HG03064 (cell line): ENCODE results near the gene RPS6KA6.
"Not testable (repeated sequence)": the region's sequence is repeated elsewhere in the genome, so short reads cannot be mapped to it uniquely, and the experiment has no call there.

Source experiments
- ATAC-seq: cut with Tn5 transposase; IDR thresholded peaks from one replicate; pipeline ENCODE4 v1.9.1; 2021; ENCODE audit warnings: low read depth; ENCODE audit not compliant: unreplicated experiment

The RPS6KA6 gene

DNA sequence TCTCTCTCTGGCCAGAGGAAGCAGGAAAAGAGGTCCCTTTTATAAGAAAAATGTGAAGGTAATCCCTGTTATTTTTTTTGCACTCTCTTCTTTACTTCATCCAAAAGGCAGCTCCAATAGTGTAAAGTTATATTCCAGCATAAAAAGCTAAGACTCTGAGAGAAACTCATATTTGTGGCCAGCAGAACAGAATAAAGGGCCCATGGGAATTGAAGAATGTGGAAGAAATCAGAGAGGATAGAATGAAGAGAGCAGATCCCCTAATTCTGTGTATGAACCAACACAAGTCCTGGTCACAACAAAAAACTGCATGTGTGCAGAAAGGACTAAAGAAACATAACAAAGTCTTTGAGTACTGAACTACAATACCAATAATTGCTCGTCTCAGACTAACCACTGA, 22.3 kb downstream of the RPS6KA6 start:
- no peak for ATAC-seq

DNA sequence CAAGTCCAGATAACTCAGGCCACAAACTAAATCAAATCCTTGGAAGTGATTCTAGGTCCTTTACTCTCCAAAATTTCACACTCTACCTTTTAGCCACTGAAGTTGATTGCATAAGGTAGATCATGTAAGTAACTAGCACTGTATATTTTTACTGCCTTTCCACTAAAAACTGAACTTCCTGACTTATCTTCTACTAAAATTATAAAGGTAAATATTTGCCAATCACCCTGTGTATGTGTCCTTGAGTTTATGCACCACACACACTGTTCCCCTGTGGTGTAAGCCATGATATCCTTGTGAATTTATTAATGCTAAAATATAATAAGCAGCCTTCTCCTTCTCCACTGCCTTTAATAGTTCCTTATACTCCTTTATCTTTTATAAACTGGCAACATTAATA, 25.6 kb downstream of the RPS6KA6 start:
- ATAC-seq = no peak

DNA sequence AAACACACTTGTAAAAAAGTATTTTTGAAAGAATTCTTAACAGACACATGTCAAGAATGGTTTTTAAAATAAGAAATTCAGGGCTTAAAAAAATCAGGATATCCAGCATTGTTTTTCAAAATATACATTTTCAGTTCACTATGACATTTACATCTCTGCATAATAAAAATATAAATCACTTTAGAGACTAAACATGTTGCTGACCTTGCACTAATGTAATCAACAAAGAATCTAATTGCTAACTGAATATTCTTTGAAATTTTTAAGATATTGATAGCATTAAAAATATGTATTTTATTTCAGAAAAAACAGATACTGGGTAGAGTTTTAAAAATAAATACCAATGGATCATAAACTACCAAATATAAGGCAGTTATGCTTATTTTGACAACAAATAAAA, 26.4 kb downstream of the RPS6KA6 start:
- ATAC-seq = no peak

DNA sequence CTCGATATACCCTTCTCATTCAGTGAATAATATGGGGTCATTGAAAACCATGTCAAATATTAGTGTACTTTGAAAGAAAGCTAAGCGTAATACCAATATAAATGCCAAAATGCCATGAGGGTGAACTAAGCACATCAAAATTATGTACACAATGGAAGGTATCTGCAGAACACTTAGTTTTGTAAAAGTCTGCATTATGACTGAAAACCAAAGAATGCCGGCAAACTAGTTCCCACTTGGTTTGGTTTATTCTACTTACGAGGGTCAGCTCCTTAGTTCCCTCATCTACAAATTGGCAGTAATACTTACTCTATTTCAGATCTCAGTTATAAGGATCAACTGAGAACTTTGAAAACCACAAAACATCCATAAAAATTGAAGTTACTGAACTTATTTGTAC, 27.3 kb downstream of the RPS6KA6 start:
- no peak for ATAC-seq

DNA sequence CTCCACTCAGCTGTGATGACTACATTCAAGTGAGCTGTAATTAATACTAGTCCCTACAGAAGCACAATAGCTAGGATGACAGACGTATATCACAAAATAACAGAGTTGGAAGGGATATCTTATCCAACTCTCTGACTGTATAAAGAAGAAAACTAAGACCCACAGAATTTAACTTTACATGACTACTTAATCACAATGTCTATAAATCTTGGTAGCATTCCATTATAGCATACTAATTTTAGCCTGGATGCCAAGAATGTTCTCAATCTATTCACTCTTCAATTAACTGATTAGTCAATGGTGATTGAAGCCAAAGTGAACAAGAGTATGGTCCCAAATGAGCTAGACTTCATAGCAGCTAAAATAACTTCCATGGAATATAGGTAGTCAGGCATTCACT, 31.2 kb downstream of the RPS6KA6 start:
- ATAC-seq = no peak

DNA sequence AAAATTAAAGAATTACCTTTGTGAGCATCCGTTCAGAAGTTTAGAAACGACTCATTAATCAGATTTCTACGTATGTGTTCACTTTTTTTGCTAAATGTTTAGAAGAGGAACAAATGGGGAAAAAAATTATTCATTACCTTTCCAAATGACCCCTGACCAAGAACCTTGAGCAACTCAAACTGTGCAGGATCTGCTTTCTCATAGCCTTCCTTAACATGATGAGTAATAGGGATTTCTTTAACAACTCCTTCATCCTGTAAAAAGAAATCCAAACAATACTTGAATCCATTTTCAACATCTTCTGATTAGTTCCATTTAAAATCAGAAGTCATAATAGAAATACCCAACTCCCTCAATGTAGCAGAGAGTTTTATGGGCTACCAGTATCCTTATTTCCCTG, 32.1 kb downstream of the RPS6KA6 start:
- no peak for ATAC-seq

DNA sequence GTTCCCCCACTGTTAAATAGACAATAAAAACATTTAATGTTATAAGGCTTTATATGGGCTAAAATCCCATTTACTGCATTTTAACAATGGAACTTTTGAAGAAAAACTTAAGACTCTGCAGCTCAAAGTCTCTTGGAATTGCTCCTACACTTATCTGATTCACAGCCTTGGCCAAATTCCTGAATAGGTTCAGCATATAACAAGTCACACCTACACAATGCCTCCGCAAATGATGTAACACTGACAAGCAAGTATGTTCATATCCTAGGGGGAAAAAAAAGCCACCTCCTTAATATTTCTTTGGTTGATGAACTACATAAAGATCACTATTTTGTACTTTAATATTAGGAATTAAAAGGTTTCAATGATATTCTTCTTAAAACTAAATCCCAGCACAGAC, 34.5 kb downstream of the RPS6KA6 start:
- no peak for ATAC-seq

DNA sequence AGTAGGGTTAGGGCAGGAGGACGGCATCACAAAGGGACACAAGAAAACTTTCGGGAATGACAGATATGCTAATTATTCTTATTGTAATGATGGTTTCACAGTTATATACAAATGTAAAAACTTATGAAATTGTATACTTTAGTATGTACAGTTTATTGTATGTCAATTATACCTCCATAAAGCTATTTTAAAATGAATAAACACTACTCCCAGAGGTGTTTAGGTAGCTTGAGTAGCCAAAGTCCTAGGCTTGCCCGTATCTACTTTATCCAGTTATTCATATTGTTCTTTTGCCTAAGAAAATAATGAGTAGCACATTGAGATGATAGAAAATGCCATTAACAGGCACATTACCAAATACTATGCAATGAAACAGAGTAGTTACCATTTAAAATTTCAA, 43.0 kb downstream of the RPS6KA6 start:
- no peak for ATAC-seq

DNA sequence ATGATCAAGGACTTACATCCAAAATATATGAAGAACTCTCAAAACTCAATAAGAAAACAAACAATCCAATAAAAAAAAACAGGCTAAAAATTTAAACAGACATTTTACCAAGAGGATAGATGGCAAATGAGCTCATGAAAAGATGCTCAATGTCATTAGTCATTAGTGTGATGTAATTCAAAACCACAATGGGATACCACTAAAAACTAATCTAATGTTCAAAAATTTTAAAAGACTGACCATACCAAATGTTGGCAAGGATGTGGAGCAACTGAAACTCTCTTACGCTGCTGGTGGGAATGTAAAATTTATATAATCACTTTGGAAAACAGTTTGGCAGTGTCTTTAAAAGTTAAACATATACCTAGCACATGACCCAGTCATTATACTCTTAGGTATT, 43.7 kb downstream of the RPS6KA6 start:
- no peak for ATAC-seq

DNA sequence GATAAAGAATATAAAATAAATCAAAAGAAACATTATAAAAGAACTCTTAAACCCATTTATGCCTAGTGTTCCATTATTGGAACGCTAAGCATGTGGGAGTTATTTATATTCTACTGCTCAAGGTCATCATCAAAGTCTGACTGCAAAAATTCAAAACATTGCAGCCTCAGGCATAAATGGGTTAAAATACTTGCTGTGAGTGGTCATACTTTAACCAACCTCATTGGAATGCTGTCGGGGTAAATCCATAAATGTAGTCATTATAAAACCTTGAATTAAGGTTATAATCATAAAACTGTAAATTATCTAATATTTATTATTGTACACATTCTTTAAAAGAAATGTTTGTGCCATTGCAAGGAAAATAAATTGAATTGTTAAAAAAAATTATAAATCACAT, 55.0 kb downstream of the RPS6KA6 start:
- no peak for ATAC-seq

DNA sequence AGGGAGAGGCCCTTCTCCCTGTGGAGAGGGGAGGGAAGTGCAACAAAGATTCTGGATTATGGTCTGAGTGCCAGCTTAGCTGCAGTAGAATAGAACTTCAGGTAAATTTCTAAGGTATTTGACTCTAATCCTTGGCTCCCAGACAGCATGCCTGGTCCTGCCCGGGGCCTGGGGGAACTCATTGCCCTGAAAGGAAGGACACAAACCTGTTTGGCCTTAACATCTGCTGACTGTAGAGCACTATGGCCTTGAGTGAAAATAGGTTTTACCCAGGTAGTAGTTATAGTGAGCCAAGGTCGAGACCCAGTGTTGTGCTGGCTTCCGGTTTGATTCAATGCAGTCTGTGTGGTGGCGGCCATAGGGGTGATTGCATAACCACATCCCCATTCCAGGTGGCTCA, 64.4 kb downstream of the RPS6KA6 start:
- no peak for ATAC-seq

DNA sequence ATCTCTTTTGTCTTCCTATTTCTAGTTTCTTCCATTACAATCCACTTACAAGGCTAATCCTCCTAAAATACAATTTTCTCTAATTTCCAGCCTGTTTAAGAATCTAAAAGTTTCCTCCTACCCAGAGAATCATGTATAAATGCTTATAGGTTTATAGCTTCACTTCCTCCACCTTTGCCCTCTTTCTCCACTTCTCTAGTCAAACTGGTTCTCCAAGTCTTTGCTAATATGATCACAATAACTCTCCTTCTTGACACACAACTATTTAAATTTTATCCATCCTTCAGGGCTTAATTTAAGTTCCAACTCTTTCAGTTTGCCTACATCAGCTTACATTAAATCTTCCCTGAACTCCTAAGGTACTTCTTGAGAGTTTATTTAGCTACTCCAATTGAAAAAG, 69.2 kb downstream of the RPS6KA6 start:
- ATAC-seq = no peak

DNA sequence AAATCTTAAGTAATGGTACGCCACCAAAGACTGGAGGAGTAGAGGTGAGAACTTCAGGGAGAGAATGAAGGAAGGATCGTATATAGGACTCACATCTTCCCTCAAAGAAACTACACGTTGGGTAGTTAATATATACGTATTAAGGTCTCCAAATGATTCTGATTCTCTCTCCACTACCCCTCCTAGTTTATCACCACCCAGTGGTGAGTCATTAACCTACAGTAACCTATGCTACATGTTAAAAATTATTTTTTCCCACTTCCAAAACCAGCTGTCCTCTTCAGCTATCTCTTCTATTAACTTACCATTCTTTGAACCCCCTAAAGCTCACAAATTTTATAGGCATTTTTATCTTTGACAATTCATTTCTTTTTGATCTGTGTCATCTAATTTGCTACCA, 69.7 kb downstream of the RPS6KA6 start:
- no peak for ATAC-seq

DNA sequence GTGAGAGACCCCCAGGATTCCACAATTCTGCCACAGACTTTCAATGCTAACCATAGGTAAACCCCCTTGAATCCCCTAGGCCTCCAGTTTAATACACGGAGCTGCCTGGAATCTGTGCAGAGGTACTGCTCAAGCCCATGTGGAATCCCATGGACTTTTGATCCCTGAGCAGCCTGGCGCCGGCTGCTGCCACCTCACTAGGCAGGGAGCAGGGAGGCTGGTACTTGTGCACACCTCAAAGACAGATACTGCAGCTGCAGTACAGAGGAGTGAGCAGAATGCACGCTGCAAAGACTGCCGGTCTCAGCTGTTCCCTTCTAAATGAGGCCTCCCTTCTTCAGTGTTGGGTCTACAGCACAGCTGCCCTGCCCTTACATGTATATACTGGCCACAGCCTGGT, 79.4 kb downstream of the RPS6KA6 start:
- ATAC-seq = no peak

DNA sequence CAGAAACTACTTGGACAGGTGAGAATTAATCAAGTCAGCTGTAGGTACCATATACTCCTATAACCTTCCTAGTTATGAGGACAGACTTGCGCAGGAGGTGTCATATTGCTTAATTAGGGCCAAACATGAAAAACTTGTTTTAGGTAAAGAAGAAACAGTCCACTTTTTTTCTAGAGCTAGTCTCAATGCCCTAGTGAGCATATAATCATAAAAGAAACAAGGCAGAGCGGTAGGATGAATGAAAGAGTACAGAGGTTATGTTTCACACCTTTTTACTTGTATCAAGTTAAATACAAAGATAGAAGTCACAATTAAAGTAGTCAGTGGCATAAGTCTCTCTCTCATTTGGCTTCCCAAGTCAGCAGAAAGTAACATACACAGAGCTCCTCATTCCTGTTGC, 88.9 kb downstream of the RPS6KA6 start:
- ATAC-seq = no peak

DNA sequence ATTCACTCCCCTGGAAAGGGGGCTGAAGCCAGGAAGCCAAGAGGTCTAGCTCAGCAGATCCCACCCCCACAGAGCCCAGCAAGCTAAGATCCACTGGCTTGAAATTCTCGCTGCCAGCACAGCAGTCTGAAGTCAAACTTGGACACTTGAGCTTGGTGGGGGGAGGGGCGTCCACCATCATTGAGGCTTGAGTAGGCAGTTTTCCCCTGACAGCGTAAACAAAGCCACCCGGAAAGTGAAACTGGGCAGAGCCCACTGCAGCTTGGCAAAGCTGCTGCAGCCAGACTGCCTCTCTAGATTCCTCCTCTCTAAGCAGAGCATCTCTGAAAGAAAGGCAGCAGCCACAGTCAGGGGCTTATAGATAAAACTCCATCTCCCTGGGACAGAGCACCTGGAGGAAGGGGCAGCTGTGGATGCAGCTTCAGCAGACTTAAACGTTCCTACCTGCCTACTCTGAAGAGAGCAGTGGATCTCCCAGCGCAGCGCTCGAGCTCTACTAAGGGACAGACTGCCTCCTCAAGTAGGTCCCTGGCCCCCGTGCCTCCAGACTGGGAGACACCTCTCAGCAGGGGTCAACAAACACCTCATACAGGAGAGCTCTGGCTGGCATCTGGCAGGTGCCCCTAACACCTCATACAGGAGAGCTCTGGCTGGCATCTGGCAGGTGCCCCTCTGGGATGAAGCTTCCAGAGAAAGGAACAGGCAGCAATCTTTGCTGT, 108.4 kb downstream of the RPS6KA6 start:
- ATAC-seq = not testable (repeated sequence)

DNA sequence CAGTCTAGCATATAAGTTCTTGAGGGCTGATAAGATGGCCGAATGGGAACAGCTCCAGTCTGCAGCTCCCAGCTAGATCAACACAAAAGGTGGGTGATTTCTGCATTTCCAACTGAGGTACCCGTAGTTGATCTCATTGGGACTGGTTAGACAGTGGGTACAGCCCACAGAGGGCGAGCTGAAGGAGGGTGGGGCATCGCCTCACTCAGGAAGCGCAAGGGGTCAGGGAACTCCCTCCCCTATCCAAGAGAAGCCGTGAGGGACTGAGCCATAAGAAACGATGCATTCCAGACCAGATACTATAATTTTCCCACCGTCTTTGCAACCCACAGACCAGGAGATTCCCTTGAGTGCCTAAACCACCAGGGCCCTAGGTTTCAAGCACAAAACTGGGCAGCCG, 109.0 kb downstream of the RPS6KA6 start:
- no peak for ATAC-seq

DNA sequence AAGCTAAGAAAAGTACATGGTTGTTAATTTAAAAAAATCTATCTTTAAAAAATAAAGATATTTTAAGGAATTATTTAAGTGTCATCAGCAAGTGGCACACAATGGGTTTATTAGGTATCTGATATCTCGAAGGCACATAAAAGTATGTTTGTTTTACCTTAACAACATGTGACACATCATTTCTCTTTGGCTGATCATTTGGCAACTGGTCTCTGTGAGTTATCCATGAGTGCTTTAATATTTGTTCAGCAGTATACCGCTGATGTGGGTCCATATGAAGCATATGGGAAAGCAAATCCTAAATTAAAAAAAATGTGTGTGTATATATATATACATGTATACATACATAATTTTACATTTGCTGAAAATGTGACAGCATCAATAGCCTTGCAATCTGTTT, 123.2 kb downstream of the RPS6KA6 start:
- no peak for ATAC-seq

DNA sequence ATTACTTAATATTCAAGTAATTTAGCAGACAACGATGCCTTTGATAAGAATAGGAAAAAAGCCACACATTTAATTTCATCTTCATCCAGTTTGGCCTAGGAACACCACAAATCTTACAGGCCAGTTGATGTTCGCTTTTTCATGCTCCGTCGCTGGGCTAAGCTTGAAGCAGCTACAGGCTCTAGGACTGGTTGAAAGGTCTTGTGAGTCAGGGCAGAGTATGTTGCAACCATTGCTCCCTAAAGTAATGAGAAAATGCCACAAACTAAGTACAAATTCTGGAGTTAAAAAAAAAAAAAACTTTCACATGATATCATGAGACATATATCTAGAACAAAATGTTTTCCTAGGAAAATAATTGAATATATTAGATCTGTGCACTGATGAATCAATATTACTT, 123.8 kb downstream of the RPS6KA6 start:
- ATAC-seq = no peak

DNA sequence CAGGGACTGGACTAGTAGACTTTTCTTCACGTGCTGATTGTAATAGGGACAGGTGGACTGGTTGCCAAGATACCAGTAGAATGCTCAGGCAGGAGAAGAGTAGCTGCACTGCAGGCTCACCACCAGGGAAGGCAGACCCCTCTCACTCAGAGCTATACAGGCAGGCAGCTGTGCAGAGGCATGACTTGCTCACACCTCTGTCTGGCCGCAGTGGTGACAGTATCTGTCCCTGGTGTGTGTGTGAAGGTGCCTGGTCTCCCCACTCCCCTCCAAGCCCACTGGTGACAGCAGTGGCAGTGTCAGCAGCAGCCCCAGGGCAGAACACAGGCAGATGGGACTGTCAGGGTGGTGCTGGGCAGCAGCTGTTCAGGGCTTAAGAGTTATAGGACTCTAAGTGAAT, 140.7 kb downstream of the RPS6KA6 start:
- no peak for ATAC-seq

DNA sequence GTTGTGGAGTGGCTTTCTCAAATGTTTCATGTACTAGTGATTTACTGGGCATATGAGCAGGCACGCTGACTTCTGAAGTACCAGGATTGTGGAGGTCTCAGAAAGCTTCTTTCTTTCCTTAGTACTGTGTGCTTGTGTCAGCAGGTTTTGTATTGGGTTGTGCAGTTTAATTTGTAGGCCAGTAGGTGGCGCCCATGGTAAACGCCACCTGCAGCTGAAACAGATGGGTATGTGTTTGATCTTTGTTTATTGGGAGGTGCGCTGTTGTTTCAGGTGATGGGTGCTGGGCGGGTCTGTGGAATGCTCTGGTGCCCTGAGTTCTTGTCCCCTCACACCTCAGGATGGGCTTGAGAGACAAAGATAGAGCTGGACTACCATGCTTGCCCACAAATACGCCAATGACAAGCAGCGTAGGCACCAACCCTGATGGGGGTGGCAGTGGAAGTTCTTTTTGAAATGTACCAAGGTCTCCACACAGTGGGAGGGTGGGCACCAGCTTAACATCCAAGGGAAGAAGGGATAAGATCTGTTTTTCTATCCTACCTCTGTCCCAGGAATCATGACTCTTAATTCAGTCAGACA, 141.5 kb downstream of the RPS6KA6 start:
- ATAC-seq = peak; percentile 96

DNA sequence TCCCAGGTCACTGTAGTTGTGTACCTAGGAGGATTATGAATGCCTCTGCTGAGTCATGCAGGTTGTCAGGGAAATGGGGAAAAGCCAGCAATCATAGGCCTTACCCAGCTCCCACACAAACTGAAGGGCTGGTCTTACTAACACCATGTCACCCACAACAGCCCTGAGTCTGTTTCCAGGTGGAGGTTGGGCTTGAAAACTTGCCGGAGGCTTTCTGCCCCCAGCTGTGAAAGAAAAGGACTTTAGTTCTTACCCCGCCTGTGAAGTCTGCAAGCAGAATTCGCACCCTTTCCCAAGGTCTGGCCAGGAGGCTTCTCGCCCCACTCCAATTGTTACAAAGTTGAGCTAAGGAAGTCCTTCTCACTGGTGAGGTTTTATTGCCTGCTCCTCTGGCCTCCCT, 143.9 kb downstream of the RPS6KA6 start:
- ATAC-seq = no peak
